GM12892 (cell line): ENCODE results near the gene MAGEB4.

Experiments
- POLR2A ChIP-seq: IDR thresholded peaks from 2 replicates; pipeline ENCODE4 v1.6.1; 2011; ENCODE audit warnings: low read depth, low read length, control low read depth
- POLR2AphosphoS5 ChIP-seq: IDR thresholded peaks from 2 replicates; pipeline ENCODE4 v1.6.1; 2011; ENCODE audit warnings: low read depth, low read length, control low read depth

DNA sequence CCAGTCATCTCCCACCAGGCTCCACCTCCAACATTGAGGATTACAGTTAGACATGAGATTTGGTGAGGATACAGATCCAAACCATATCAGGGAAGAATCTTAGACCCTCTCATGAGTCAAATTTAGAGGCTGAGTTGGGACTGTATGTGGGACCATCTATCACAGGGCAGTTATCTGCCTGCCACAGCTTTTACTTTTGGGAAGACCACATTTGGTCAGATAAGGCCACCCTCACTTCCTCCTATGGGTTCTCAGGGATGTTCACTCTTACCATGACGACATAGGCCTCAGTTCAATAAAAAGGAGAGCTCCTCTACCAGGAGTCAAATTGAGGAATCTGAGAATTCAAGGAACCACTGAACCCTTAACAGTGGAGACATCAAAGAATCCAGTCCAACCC lies 24.3 kb upstream of the MAGEB4 start:
- TF ChIP-seq POLR2AphosphoS5 (no peak), POLR2A (no peak)
